GM18870 (cell line): ENCODE data around the gene CHPF.

ENCODE experiments used
- ATAC-seq: cut with Tn5 transposase; IDR thresholded peaks from one replicate; pipeline ENCODE4 v1.9.1; 2021; ENCODE audit warnings: moderate library complexity; ENCODE audit not compliant: unreplicated experiment

Gene CHPF

GRCh38 chr2:219552382-219553167 lies 9.0 kb upstream of the CHPF start:
- peak; percentile 78 for ATAC-seq

- no peak for ATAC-seq
These were observed 8.1 kb upstream of the CHPF start for GRCh38 chr2:219551441-219552381.

GRCh38 chr2:219549619-219550018 lies 6.0 kb upstream of the CHPF start:
- ATAC-seq, result no peak

- no peak for ATAC-seq
These were observed 5.4 kb upstream of the CHPF start for GRCh38 chr2:219548990-219549389.

- ATAC-seq, result no peak
These were observed 4.0 kb upstream of the CHPF start for GRCh38 chr2:219547621-219548020.

- no peak for ATAC-seq
These were observed 2.3 kb upstream of the CHPF start for GRCh38 chr2:219545943-219546352.

GRCh38 chr2:219545295-219545942 lies 1.8 kb upstream of the CHPF start:
- no peak for ATAC-seq

GRCh38 chr2:219544567-219544966 lies 958 bp upstream of the CHPF start:
- no peak for ATAC-seq

GRCh38 chr2:219542931-219543595 lies 546 bp downstream of the CHPF start:
- ATAC-seq, result peak; percentile 25

- ATAC-seq, result peak; percentile 54
These were observed 1.9 kb downstream of the CHPF start for GRCh38 chr2:219541611-219542180.

GRCh38 chr2:219540784-219541504 lies 2.7 kb downstream of the CHPF start:
- ATAC-seq, result no peak

- ATAC-seq, result no peak
These were observed 3.5 kb downstream of the CHPF start for GRCh38 chr2:219539926-219540678.

GRCh38 chr2:219538956-219539788 lies 4.4 kb downstream of the CHPF start:
- no peak for ATAC-seq

GRCh38 chr2:219538504-219538951 lies 5.1 kb downstream of the CHPF start:
- no peak for ATAC-seq

- no peak for ATAC-seq
These were observed 5.7 kb downstream of the CHPF start for GRCh38 chr2:219537657-219538488.

GRCh38 chr2:219536967-219537366 lies 6.6 kb downstream of the CHPF start:
- no peak for ATAC-seq

GRCh38 chr2:219536425-219536824 lies 7.2 kb downstream of the CHPF start:
- no peak for ATAC-seq
